ENCODE data around the gene CIROP. TPM values are rescaled to one million over a fixed set of nuclear protein-coding genes. Genes with fewer than 3 reads are reported as not detected.

Gene CIROP
- total and polyA plus RNA-seq, 2 experiments from 2014 or later = not detected

DNA sequence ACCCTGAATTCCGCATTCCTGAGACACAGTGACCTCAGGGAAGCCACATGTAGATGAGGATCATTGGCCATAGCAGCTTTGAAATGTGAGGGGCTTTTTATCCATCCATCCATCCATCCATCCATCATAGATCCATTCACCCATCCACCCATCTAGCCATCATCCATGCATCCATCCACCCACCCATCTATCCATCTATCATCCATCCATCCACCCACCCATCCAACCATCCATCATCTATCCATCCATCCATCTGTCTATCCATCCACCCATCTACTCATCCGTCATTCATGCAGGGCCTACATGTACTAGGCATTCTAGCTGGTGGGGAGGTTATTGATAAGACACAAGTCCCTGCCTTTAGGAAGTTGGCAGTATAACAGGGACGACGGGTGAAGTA lies 42.2 kb upstream of the CIROP start:
- no peaks in the 10 kb centered on the region for H4K20me1 ChIP-seq (ENCODE audit: insufficient read depth, poor library complexity, severe bottlenecking)
- peak overlapping the region; percentile 75 for H3K27ac ChIP-seq
- no peaks in the 10 kb centered on the region for H3K27me3 ChIP-seq
- H3K4me3 ChIP-seq = no peak overlapping the region
- H3K9me2 ChIP-seq (replicated peaks; ENCODE audit: insufficient read depth) = no peaks in the 10 kb centered on the region
- H3K4me1 ChIP-seq (ENCODE audit: insufficient read depth) = peaks cover 7% of the 10 kb centered on the region
- no peaks in the 10 kb centered on the region for H3K79me2 ChIP-seq
- DNase-seq (ENCODE audit: low spot score) = no peak
- no peaks in the 10 kb centered on the region for H3K36me3 ChIP-seq (replicated peaks; ENCODE audit: insufficient read depth, low read depth)
- H3K9me3 ChIP-seq (ENCODE audit: low read depth) = no peaks in the 10 kb centered on the region
- 97% methylated on average over 4 of the region's 4 CpGs for WGBS (ENCODE audit: low lambda C conversion rate, missing lambda C conversion rate)
- no peak overlapping the region for H3K4me2 ChIP-seq
- no peak overlapping the region for H2AFZ ChIP-seq
- TF ChIP-seq, protein P1, sequence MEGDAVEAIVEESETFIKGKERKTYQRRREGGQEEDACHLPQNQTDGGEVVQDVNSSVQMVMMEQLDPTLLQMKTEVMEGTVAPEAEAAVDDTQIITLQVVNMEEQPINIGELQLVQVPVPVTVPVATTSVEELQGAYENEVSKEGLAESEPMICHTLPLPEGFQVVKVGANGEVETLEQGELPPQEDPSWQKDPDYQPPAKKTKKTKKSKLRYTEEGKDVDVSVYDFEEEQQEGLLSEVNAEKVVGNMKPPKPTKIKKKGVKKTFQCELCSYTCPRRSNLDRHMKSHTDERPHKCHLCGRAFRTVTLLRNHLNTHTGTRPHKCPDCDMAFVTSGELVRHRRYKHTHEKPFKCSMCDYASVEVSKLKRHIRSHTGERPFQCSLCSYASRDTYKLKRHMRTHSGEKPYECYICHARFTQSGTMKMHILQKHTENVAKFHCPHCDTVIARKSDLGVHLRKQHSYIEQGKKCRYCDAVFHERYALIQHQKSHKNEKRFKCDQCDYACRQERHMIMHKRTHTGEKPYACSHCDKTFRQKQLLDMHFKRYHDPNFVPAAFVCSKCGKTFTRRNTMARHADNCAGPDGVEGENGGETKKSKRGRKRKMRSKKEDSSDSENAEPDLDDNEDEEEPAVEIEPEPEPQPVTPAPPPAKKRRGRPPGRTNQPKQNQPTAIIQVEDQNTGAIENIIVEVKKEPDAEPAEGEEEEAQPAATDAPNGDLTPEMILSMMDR (IDR thresholded peaks at IDR 0.05; ENCODE audit: poor library complexity) = no peak
- TF ChIP-seq EZH2 (IDR thresholded peaks at IDR 0.05; ENCODE audit: borderline replicate concordance) (no peak), EZH2phosphoT487 (IDR thresholded peaks at IDR 0.05; ENCODE audit: low read depth, severe bottlenecking, unreplicated experiment) (no peak)

DNA sequence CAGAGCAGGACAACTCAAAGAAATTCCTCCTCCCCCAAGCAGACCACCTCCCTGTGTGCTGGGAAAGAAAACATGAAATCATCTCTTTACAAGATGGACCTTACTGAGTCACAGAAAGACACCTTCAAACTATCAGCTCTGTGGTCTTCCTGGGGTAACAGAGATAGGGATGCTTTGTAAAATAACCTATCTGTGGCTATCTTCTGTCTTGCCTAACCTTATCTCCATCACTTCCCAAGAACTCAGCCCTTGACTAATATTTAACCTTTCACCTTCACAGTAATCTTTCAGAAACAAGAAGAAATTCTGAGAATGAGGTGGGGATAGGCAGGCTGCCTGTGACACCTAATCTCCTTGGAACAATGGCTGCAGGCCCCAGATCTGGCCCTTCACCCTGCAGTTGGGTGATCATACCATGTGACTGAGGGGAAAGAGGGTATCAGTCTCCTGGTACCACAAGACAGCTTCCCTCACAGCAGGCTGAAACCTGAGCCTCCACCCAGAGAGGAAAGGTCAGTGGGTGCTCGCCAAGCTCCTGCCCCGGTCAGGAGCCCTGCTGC lies 41.6 kb upstream of the CIROP start:
- Histone ChIP-seq H3K9me3 (ENCODE audit: low read depth) (no peaks in the 10 kb centered on the region), H3K79me2 (no peaks in the 10 kb centered on the region), H3K27ac (peak overlapping the region; percentile 75), H4K20me1 (ENCODE audit: insufficient read depth, poor library complexity, severe bottlenecking) (no peaks in the 10 kb centered on the region), H3K4me3 (no peak overlapping the region), H3K4me1 (ENCODE audit: insufficient read depth) (peaks cover 7% of the 10 kb centered on the region), H3K27me3 (no peaks in the 10 kb centered on the region), H2AFZ (no peak overlapping the region), H3K9me2 (replicated peaks; ENCODE audit: insufficient read depth) (no peaks in the 10 kb centered on the region), H3K4me2 (no peak overlapping the region), H3K36me3 (replicated peaks; ENCODE audit: insufficient read depth, low read depth) (no peaks in the 10 kb centered on the region)
- 56% methylated on average over 2 of the region's 2 CpGs for WGBS (ENCODE audit: low lambda C conversion rate, missing lambda C conversion rate)
- TF ChIP-seq EZH2phosphoT487 (IDR thresholded peaks at IDR 0.05; ENCODE audit: low read depth, severe bottlenecking, unreplicated experiment) (no peak), EZH2 (IDR thresholded peaks at IDR 0.05; ENCODE audit: borderline replicate concordance) (no peak)
- TF ChIP-seq, protein P1 (IDR thresholded peaks at IDR 0.05; ENCODE audit: poor library complexity) = no peak
- no peak for DNase-seq (ENCODE audit: low spot score)

DNA sequence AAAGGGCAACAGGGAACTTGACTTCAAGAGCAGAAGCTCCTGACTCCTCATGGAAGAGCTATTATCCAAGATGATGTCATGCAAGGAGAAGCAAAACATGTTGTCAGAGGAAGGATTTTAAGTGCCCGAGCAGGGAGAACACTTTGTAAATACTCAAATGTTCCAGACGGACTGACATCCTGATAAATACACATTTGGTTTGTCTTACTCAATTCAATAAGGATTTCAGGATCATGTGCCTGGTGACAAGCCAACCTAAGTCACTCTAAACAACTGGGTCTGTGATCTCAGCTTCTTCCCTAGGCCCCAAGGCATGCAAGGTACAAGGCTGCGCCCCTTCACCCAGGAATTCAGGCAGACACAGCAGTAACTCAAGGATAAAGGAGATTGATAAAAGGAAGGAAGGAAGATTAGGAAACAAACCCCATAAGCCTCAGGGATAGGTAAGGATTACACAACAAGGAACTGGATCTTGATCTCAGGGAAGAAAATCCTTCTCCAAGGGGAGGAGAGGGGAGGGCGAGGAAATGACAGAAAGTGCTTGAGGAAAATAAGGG lies 41.1 kb upstream of the CIROP start:
- peak; percentile 56 for DNase-seq (ENCODE audit: low spot score)
- Histone ChIP-seq H3K27me3 (no peaks in the 10 kb centered on the region), H3K4me2 (no peak overlapping the region), H4K20me1 (ENCODE audit: insufficient read depth, poor library complexity, severe bottlenecking) (no peaks in the 10 kb centered on the region), H3K4me3 (no peak overlapping the region), H3K9me3 (ENCODE audit: low read depth) (no peaks in the 10 kb centered on the region), H3K27ac (peak overlapping the region; percentile 75), H3K9me2 (replicated peaks; ENCODE audit: insufficient read depth) (no peaks in the 10 kb centered on the region), H3K36me3 (replicated peaks; ENCODE audit: insufficient read depth, low read depth) (no peaks in the 10 kb centered on the region), H2AFZ (no peak overlapping the region), H3K4me1 (ENCODE audit: insufficient read depth) (peaks cover 7% of the 10 kb centered on the region), H3K79me2 (no peaks in the 10 kb centered on the region)
- 54% methylated on average over 4 of the region's 4 CpGs for WGBS (ENCODE audit: low lambda C conversion rate, missing lambda C conversion rate)
- TF ChIP-seq, protein P1 (IDR thresholded peaks at IDR 0.05; ENCODE audit: poor library complexity) = no peak
- TF ChIP-seq EZH2 (IDR thresholded peaks at IDR 0.05; ENCODE audit: borderline replicate concordance) (no peak), EZH2phosphoT487 (IDR thresholded peaks at IDR 0.05; ENCODE audit: low read depth, severe bottlenecking, unreplicated experiment) (no peak)
